NCI-H2107 treated with DMSO at 0.1 percent for 48 hours (cell line): Measurements from ENCODE around the gene ARIH1.

ENCODE experiments used
- DNase-seq: peaks from one replicate; lab custom pipeline; 2025; ENCODE audit not compliant: unreplicated experiment; lab: John Stamatoyannopoulos, UW

Gene ARIH1

DNA sequence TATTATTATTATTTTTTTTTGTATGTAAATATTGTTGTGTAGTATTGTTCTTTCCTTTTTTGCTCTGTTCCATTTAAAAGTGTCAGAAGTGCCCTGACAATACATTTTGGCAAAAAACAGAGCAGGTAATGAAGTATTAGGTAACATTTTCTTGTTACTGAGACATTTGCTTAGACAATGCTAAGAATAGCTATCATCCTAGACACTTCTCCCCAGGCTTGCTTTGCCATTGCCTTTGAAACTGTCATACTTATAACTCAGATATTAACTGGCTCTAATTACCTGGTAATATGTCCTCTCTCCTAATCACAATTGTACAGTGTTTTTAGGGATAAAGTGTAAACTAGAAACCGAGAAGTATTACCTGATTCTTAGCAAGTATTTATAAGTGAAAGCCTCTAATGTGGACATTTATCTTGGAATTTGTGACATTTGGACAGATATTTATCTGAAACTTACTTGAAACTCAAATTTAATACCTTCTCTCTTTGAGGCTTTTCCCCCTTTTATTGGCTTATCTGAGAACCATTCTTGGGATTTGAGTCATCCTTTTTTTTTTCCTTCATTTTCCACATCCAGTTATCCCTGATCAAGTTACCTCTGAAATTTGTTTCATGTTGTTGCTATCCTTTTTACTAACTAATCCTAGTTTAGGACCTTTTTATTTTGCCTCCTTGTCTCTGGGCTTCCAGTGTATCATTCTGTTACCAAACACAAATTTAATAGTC is 13.1 kb downstream of the ARIH1 start:
- no peak for DNase-seq

DNA sequence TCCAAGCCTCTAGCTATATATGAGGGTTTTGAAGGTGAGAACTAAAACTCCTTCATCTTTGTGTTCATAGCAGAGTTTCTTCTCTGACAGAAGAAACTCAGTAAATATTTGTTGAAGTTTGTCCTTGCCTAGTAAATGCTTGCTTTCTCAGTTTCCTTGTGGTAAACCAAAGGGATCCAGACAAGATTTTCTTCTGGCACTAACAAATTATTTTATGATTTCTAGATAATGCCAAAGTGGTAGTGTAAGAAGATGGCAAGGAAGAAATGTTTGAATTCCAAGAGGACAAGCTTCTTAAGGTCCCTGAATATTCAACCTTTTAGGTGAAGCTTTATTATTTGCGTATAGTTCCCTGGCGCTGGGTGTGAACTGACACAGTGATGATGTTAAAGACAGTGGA is 14.4 kb downstream of the ARIH1 start:
- no peak for DNase-seq

DNA sequence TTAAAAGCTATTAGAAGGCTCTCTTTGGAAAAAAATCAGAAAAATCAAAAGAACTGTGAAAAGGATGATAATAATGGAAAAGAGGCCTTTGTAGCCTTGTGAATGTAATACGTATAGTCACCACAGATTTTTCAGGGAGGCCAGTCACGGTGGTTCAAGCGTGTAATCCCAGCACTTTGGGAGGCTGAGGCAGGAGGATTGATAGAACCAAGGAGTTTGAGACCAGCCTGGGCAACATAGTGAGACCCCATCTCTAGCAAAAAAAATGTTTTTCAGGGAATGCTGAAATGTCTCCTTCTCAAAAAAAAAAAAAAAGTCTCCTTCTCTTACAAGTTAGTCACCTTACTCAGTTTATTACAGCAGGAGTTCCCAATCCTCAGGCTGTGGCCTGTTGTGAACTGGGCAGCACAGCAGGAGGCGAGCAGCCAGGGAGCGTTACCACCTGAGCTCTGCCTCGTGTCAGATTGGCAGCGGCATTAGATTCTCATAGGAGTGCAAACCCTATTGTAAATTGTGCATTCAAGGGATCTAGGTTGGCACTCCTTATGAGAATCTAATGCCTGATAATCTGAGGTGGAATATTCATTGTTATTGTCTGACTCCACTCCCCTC is 15.9 kb downstream of the ARIH1 start:
- no peak for DNase-seq

DNA sequence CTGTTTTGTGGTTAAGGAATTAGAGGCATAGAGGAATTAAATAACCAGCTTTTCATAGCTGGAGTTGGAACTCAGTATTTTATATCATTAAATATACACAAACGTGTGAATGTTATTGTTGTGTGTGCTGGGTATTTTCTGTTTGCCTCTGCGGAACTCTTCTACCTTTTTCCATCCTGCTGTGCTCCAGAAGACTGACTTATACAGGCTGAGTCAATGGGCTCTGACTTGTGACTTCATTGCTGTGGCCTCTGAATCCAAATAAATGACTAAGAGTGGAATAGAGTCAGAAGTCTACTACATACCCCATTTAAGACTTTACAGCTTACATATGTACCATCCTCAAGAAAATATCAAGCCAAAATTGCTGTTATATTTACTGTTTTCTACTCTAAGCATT is 17.6 kb downstream of the ARIH1 start:
- DNase-seq = no peak

DNA sequence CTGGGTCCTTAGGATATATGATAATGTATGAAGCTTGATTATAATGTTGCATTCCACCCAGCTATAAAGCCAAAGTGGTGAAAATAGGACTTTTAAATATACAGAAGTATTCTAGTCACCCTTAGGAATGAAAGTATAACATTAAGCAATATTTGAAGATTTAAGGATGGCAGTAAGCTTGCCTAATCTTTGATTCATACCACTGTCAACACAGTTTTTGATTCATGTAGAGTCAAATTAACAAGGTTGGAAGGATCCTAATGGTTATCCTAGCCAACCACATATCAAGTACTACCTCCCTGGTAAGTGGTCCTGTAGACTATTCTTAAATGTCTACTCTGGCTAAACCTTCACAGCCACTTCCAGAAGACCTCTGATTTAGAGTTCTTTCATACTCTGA is 18.6 kb downstream of the ARIH1 start:
- DNase-seq = no peak

DNA sequence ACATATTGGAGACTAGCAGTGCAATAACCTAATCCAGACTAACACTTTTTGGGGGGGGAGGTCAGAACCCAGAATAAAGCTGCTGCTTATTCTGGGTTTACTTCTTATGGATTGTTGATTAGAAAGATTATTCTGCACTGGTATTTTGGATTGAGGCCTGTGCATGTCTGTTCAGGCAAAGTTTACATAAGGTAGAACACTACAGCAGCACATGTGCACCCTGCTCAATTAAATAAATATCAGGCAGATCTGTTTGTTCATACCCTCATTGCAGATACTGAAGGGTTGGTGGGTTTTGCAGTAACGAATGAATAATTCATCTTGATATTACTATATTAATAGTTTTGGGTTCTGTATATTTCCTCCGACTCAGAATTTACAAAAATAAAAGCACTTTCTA is 19.1 kb downstream of the ARIH1 start:
- DNase-seq = no peak

DNA sequence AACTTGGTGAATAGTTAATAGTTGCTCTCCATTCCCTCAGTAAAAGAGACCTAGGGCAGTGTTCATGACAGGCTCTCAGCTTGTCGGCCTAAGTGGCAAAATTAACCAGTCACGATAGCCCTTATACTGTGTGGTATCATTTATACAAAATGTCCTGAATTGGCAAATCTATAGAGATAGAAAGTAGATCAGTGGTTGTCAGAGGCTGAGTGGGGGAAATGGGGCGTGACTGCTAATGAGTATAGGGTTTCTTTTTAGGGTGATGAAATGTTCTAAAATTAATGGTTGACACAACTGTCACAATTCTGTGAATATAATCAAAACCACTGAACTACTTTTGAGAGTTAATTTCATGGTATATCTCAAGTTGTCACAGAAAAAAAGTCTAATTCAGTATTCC is 20.9 kb downstream of the ARIH1 start:
- no peak for DNase-seq

DNA sequence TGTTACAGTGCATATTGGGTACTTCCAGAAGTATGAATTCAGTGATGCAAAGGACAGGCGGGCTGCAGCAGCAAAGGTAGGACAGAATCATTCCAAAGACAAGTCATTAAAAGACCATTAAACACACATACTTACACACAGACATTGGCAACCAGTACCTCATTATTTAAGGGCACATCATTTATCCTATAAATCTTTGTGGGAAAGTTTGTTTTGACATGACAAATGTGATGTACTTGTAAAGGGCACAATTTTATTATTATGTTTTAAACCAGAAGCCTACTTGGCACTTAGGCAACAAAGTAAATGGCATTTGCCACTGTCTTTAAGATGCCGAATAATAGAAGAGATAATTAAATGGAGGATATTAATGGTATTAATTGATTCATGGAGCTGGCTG is 22.7 kb downstream of the ARIH1 start:
- no peak for DNase-seq

DNA sequence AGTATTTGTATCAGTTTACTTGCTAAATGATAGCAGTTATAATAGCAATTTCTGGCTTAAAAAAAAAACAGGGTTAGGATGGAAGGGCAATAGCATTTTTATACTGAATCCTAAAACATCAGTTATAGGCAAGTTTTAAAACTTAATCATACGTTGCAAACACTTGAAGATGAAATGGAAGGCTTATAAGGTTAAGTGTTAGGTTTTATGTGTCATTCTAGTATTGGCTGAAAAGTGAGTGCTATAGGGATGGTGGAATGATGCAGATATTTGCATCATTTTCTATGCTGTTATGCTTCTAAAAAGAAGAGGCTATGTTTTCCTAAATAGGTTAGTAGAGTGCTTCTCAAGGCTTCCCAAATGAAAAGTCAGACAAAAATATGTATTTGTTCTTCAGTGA is 23.3 kb downstream of the ARIH1 start:
- no peak for DNase-seq

DNA sequence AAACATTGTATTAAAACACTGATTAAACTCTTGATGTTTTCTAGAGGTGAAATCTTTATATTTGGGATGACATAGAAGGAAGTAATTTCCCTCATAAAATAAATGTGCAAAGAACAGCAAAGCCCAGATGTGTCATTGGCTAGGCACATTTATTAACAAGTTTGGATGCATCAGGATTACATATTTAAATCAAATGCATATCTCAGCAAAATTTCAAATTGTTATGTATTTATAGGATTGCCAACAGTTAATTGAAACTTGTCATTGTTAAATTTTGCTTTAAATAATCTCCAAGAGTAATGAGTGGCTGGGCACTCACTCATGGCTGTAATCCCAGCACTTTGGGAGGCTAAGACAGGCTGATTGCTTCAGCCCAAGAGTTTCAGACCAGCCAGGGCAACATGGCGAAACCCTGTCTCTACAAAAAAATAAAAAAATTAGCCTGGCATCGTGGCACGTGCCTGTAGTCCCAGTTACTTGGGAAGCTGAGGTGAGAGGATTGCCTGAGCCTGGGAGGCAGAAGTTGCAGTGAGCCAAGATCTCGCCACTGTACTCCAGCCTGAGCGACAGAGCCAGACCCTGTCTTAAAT is 28.2 kb downstream of the ARIH1 start:
- DNase-seq = no peak

DNA sequence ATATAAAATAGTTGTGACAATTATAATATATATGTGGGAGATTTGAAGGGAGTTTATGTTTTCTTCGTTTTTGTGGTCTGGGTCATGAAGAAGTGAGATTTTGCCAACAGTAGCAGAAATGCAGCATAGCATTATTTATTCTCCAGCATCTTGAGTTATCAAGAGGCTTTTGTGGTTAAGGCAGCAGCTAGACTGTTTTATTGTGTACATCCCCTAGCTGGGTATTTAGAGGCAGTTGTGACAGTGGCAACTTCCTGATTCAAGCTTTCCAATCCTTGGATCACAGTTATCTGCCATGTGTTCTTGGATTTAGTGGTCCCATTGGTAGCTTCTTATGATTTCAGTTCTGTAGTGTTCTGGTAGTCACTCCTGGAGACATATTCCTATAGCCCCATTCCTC is 29.0 kb downstream of the ARIH1 start:
- peak; percentile 3 for DNase-seq

DNA sequence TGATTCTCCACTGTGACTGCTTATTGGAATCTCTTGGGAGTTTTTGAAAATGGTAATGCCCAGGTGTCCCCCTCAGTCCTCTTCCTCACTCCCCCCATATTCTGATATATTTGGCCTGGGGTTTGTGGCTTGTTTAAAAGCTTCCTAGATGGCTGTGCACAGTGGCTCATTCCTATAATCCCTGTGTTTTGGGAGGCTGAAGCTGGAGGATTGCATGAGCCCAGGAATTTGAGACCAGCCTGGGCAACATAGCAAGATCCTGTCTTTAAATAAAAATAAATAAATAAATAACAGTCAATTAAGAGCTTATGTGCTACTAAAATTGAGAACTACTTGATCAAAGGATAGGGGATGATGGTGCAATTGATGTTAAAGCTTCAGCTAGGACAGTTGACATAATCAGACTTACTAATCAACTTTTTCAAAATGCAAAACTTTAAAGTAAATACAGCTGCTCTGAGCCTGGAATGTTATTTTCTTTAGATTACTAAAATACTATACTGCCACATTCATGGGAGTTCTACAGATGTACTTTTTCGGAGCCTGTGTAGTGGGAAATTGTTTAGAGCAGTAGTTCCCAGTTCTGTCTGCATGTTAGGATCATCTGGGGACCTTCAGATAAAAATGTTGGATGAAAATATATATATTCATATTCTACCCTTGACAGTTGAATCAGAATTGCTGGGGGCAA is 33.4 kb downstream of the ARIH1 start:
- DNase-seq = no peak

DNA sequence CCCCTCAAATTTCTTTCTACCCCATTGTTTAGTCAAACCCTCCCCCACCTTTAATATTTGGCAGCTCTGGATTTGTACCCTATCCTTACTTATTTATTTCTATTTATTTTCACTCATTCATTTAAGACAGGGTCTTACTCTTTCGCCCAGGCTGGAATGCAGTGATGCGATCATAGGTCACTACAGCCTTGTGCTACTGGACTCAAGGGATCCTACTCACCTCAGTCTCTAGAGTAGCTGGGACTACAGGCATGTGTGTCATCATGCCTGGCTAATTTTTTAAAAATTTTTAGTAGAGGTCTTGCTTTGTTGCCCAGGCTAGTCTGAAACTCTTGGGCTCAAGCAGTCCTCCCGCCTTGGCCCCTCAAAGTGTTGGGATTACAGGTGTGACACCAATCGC is 35.4 kb downstream of the ARIH1 start:
- DNase-seq = no peak

DNA sequence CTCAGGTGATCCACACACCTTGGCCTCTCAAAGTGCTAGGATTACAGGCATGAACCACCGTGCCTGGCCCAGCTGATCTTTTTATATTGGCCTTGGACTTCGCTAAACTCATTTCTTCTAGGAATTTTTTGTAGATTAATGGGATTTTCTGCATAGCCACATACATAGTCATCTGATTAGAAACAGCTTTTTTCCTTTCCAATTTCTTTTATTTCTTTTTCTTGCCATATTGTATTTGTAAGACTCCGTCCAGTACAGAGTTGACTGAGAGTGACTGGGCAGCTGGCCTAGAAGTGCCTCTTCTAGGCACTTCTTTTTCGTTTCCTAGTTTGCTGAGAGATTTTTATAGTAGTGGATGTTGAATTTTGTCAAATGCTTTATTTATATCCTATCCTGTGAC is 37.4 kb downstream of the ARIH1 start:
- no peak for DNase-seq

DNA sequence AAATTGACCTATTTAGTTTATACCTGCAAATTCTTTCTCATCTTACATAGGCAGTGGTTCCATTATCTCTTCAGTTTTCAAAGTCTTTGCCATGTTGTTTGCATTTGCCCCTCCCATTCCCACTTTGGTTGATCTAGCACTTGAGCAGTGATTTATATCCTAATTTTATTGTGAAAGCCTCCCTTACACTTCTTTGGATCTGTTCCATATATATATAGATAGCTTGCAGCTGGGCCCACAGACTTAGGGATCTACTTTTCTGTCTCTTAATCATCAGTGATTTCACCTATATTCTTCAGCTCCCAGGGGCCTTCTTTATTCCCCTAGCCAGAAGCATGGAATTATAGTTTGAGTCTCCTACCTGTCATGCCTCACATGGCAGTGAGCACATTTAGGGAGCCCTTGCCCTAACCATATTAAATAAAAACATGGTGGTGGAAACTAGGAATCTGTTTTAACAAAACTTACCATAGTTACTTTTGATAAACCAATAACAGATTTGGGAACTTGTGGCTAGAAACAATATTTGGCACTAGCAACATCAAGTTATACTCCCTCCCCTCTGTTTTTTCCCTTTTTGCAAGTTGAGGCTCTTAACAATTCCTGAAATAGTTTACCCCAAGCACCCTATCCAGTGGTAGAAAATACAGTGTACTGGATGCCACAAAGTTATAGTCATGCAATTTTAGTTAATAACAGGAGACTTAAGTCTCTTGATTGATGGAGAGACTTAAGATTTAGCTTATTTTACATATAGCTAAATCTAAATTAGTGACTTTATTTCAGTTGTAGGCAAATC is 41.7 kb downstream of the ARIH1 start:
- no peak for DNase-seq

DNA sequence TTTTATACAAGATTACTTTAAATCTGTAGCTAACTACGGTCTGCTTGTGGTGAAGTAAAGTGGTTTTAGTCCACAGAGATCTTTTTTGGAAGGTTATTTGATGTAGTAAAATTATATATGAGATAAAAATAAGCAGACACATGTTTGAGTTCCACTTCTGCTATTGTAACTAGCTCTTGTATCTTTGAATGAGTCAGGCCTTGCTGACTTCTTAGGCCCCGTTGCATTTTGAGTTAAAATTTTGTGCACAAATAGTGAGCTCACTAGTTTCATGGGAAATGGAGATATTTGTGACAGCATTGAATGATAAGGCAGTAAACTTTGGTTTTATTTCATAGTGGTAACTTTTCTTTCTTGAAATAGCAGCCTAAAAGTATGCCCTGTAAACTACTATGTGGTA is 42.6 kb downstream of the ARIH1 start:
- DNase-seq = no peak

DNA sequence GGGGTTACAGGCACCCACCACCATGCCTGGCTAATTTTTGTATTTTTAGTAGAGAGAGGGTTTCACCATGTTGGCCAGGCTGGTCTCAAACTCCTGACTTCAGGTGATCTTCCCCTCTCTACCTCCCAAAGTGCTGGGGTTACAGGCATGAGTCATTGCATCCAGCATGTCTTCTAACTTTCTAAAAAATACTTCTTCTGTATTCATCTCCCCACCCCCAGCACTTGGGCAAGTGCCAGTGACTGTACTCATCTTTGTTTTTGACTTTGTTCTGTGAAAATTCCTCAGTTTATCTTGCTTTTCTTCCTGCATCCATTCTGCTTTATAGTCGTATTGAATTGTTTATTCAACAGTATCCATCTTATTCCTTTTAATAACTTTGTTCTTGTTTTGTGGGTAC is 47.6 kb downstream of the ARIH1 start:
- DNase-seq = no peak

DNA sequence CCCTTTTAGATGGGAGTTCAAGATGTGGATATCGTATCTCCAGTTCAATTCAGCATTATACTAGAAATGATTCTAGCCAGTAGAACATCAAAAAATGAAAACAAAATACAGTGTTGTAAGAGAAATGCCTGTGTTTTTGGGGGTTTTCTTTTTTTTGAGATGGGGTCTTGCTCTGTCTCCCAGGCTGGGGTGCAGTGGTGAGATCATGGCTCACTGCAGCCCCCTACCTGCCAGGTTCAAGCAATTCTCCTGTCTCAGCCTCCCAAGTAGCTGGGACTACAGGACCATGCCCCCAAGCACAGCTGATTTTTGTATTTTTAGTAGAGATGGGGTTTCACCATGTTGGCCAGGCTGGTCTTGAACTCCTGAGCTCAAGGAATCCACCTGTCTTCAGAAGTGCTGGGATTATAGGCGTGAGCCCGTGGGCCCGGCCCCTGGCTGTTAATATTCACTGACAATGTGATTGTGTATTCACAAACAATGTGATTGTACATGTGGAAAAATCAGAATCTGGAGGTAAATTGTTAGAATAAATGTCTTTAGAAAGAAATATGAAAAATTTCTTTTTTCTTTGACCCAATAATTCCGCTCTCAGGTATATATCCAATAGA is 59.0 kb downstream of the ARIH1 start:
- DNase-seq = no peak

DNA sequence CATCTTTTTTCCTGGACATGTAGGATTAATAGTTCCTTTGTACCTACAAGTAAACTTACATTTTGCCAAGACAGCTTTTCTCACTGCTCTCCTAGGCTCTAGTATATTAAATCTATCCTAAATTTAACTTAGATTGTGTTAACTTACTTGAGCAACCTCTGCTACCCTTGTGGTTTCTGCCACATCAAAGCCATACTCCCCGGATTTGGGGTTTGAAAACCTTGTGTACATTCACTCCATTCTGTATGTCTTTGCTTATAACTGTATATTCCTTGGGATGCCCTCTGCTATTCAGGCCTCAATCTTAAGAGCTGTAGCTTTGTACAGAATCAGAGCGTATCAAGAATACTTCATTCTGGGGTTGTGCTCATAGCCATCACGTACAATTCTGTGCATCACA is 60.4 kb downstream of the ARIH1 start:
- DNase-seq = no peak

DNA sequence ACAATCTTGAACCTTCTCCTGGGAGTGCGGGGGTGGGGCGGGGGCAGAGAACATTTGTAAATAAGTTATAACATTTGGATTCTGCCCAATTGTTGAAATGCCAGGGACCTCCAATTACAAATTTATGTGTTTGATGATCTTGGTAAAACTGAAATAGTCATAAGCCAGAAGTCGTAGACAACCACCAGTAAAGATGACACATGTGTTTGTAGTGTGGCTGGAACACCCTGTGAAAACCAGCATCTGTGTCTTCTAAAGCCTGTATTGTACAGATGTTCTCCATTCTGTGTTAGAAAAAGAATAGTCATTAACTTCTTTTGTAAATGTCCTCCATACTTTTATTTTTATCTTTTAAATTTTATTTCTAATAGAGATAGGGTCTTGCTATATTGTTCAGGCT is 61.8 kb downstream of the ARIH1 start:
- no peak for DNase-seq

DNA sequence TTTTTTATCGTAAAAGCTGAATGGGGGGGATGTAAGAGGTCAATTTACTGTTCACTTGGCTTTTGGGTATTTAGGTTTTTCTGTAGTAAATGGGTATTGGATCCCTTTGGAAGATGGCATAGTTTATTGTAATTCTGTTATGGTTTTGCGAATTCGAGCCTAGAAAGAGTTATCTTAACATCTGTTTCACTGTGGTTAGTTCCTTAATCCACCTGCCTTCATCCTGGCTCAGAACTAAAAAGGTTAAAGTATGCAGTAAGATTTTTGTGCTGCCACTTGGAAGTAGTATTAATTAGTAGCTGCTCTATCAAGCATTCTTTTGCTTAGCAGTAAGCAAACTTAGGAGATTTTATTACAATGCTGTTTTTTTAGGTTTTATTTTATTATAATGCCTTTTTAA is 62.4 kb downstream of the ARIH1 start:
- DNase-seq = no peak
